Measurements from ENCODE around the gene CMTM1. TPM values are rescaled to one million over a fixed set of nuclear protein-coding genes. Genes with fewer than 3 reads are reported as not detected.

Gene CMTM1
- total RNA-seq, 1 experiment from 2014 or later = 7.1 TPM

DNA sequence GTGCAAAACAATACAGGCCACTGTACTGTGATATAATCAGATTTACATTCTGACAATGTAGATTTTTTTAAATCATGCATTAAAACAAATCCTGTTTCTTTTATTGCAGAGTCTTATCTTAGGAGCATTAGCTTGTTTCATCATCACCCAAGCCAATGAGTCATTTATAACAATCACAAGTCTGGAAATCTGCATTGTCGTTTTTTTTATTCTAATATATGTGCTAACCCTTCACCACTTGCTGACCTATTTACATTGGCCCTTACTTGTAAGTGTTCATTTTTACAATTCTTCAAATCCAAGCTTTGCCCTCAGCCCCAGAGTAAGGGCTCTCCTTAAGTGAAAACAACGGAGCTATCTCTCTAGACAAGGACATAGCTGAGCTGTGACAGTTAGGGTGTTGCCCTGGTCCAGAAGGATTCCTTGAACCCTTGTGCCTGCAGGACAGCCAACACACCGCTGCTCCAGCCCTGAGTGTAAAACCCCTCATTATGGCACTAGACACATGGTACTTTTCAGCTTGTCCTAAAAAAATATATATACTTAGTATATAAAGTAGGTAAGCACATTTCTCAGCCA, 3.7 kb downstream of the CMTM1 start:
- in situ Hi-C loops (cut with HindIII; ENCODE audit: low pct_unique_long_range_greater_than_20kb, low sequenced_read_pairs) = no loop called here
- ATAC-seq (no peak), DNase-seq (ENCODE audit: low read depth, low spot score) (no peak)
- Histone ChIP-seq H3K27ac (ENCODE audit: low read length) (no peak overlapping the region), H3K4me3 (ENCODE audit: low read depth in 2 of 2, low read length in 2 of 2) (no peak overlapping the region), H3K4me1 (ENCODE audit: control insufficient read depth, insufficient read depth, low read length) (no peaks in the 10 kb centered on the region; the same call in 1 of the 2 replicates), H3K36me3 (ENCODE audit: control insufficient read depth, insufficient read depth, low read length) (no peaks in the 10 kb centered on the region), H3K9me3 (ENCODE audit: control insufficient read depth, insufficient read depth, low read depth, low read length) (no peaks in the 10 kb centered on the region), H3K27me3 (ENCODE audit: control insufficient read depth, insufficient read depth, low read length) (no peaks in the 10 kb centered on the region)
- ChIA-PET POLR2A (no interaction called here), CTCF (no interaction called here)
- intact Hi-C loops (cut with micrococcal nuclease; ENCODE audit: unreplicated experiment) = no loop called here
- BruUV-seq (replicated peaks) = no TSS peak
- TF ChIP-seq POLR2AphosphoS5 (IDR thresholded peaks at IDR 0.05; ENCODE audit: low read depth, low read length) = no peak
- TF ChIP-seq TCF7L2 (IDR thresholded peaks at IDR 0.05; ENCODE audit: low read depth, low read length) = no peak
- TF ChIP-seq, protein P1, sequence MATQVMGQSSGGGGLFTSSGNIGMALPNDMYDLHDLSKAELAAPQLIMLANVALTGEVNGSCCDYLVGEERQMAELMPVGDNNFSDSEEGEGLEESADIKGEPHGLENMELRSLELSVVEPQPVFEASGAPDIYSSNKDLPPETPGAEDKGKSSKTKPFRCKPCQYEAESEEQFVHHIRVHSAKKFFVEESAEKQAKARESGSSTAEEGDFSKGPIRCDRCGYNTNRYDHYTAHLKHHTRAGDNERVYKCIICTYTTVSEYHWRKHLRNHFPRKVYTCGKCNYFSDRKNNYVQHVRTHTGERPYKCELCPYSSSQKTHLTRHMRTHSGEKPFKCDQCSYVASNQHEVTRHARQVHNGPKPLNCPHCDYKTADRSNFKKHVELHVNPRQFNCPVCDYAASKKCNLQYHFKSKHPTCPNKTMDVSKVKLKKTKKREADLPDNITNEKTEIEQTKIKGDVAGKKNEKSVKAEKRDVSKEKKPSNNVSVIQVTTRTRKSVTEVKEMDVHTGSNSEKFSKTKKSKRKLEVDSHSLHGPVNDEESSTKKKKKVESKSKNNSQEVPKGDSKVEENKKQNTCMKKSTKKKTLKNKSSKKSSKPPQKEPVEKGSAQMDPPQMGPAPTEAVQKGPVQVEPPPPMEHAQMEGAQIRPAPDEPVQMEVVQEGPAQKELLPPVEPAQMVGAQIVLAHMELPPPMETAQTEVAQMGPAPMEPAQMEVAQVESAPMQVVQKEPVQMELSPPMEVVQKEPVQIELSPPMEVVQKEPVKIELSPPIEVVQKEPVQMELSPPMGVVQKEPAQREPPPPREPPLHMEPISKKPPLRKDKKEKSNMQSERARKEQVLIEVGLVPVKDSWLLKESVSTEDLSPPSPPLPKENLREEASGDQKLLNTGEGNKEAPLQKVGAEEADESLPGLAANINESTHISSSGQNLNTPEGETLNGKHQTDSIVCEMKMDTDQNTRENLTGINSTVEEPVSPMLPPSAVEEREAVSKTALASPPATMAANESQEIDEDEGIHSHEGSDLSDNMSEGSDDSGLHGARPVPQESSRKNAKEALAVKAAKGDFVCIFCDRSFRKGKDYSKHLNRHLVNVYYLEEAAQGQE (IDR thresholded peaks at IDR 0.05; ENCODE audit: insufficient read depth in 1 of 2, low read depth in 2 of 2, low read length in 1 of 2) = no peak
- no peak for TF ChIP-seq SIN3A (IDR thresholded peaks at IDR 0.05; ENCODE audit: borderline replicate concordance, insufficient read depth, low read depth, low read length)
- TF ChIP-seq, protein P2, sequence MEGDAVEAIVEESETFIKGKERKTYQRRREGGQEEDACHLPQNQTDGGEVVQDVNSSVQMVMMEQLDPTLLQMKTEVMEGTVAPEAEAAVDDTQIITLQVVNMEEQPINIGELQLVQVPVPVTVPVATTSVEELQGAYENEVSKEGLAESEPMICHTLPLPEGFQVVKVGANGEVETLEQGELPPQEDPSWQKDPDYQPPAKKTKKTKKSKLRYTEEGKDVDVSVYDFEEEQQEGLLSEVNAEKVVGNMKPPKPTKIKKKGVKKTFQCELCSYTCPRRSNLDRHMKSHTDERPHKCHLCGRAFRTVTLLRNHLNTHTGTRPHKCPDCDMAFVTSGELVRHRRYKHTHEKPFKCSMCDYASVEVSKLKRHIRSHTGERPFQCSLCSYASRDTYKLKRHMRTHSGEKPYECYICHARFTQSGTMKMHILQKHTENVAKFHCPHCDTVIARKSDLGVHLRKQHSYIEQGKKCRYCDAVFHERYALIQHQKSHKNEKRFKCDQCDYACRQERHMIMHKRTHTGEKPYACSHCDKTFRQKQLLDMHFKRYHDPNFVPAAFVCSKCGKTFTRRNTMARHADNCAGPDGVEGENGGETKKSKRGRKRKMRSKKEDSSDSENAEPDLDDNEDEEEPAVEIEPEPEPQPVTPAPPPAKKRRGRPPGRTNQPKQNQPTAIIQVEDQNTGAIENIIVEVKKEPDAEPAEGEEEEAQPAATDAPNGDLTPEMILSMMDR (IDR thresholded peaks at IDR 0.05) = no peak

DNA sequence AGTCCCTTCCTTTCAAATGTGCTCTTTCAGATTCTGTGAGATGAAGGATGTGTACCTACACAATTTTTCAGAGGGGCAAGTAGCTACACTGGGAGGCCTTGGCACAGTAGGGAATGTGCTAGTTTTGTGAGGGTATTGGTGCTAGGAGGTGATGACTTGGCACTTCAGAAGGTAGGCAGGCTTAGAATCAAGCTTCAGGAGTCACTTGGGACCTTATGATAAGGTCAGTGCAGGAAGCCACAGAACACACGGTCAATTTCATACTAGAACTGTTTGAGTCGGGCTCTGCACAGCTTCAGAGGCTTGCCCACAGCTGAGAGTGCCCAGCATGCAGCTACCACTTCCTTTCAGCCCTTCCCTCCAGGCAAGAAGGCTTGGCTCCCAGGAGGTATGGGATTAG, 6.1 kb downstream of the CMTM1 start:
- in situ Hi-C loops (cut with HindIII; ENCODE audit: low pct_unique_long_range_greater_than_20kb, low sequenced_read_pairs) = no loop called here
- TF ChIP-seq, protein P1 (IDR thresholded peaks at IDR 0.05; ENCODE audit: insufficient read depth in 1 of 2, low read depth in 2 of 2, low read length in 1 of 2) = no peak
- CTCF ChIA-PET = interaction anchor here (0.6 kb wide), 1 partner anchor 36 kb away, joined by 3 read pairs; no protein-coding TSS in a partner anchor
- no peaks in the 10 kb centered on the region for H3K36me3 ChIP-seq (ENCODE audit: control insufficient read depth, insufficient read depth, low read length)
- POLR2A ChIA-PET = no interaction called here
- intact Hi-C loops (cut with micrococcal nuclease; ENCODE audit: unreplicated experiment) = no loop called here
- H3K9me3 ChIP-seq (ENCODE audit: control insufficient read depth, insufficient read depth, low read depth, low read length) = no peaks in the 10 kb centered on the region
- ATAC-seq (0 out of 2 replicates have a peak, but pooled peaks have one; percentile 19), DNase-seq (ENCODE audit: low read depth, low spot score) (no peak)
- no peaks in the 10 kb centered on the region; the same call in 1 of the 2 replicates for H3K4me1 ChIP-seq (ENCODE audit: control insufficient read depth, insufficient read depth, low read length)
- H3K4me3 ChIP-seq (ENCODE audit: low read depth in 2 of 2, low read length in 2 of 2) = no peak overlapping the region
- no peak overlapping the region for H3K27ac ChIP-seq (ENCODE audit: low read length)
- no peaks in the 10 kb centered on the region for H3K27me3 ChIP-seq (ENCODE audit: control insufficient read depth, insufficient read depth, low read length)
- no TSS peak for BruUV-seq (replicated peaks)

All from Panc1 (cell line).